Endothelial cell of umbilical vein (primary cell): Measurements from ENCODE around the gene GSG1L. TPM values are rescaled to one million over a fixed set of nuclear protein-coding genes. Genes with fewer than 3 reads are reported as not detected.

Experiments used
- BruUV-seq: library from RNA; stranded (reverse); fragments of 400-500 nt; replicated peaks from 2 replicates; lab custom pipeline; 2021; lab: Mats Ljungman, UMichigan
- CTCF ChIA-PET: fragments of 300-600, 350-600 bp; sonication (Branson Sonifier 250); formaldehyde crosslinking; loops from one replicate; lab custom pipeline; 2021; ENCODE audit warnings: antibody characterized with exemption, inconsistent platforms; lab: Charles Lee
- POLR2A ChIA-PET: fragments of 300-600, 350-600 bp; sonication (Branson Sonifier 250); formaldehyde crosslinking; loops from one replicate; lab custom pipeline; 2021; ENCODE audit warnings: antibody characterized with exemption, inconsistent platforms; lab: Charles Lee
- DNase-seq: peaks from one replicate; pipeline ENCODE4 v3.0.0-alpha.2; 2011; ENCODE audit warnings: low read depth, low spot score
- FAIRE-seq: peaks from 2 replicates; lab custom pipeline; 2011; peaks lifted over from hg19 to GRCh38; lab: Jason Lieb, UNC
- H2AFZ ChIP-seq: 2 replicates; pipeline ENCODE4 v1.6.0; 2012; ENCODE audit warnings: low read depth, low read length, control low read depth, inconsistent platforms
- H3K27ac ChIP-seq: 2 replicates; pipeline ENCODE4 v1.5.1; 2011; ENCODE audit warnings: low read depth, mild to moderate bottlenecking, control low read depth, low read length, moderate library complexity; ENCODE audit not compliant: insufficient read depth
- H3K27me3 ChIP-seq, 2 experiments: 2 replicates each; pipeline versions ENCODE4 v1.6.0 to v1.6.1; 2011; ENCODE audit warnings: low read length in 2 of 2, mixed read lengths in 1 of 2; ENCODE audit not compliant: control insufficient read depth in 2 of 2, insufficient read depth in 2 of 2
- H3K36me3 ChIP-seq, 2 experiments: 2 replicates in 1 of 2; 3 replicates in 1 of 2; pipeline ENCODE4 v1.5.1; 2011; ENCODE audit warnings: low read length in 2 of 2, mild to moderate bottlenecking in 1 of 2, moderate library complexity in 1 of 2; ENCODE audit not compliant: control insufficient read depth in 2 of 2, insufficient read depth in 2 of 2; ENCODE audit errors: extremely low read depth in 1 of 2
- H3K4me1 ChIP-seq: 3 replicates; pipeline ENCODE4 v1.5.1; 2011; ENCODE audit warnings: mild to moderate bottlenecking, low read length; ENCODE audit not compliant: control insufficient read depth, insufficient read depth; ENCODE audit errors: extremely low read depth
- H3K4me2 ChIP-seq: 2 replicates; pipeline ENCODE4 v1.6.1; 2011; ENCODE audit warnings: low read length, control low read depth, mixed read lengths; ENCODE audit not compliant: insufficient read depth
- H3K4me3 ChIP-seq, 3 experiments: fragments of 200-600 bp in 1 of 3; sonication (generic), shearing (Covaris generic) in 1 of 3; replicated peaks in 1 of 3; 2 replicates each; pipeline ENCODE4 v1.5.1; 2011 to 2016; ENCODE audit warnings: control low read depth in 3 of 3, low read length in 3 of 3, mild to moderate bottlenecking in 2 of 3, inconsistent platforms in 1 of 3, low read depth in 1 of 3, moderate library complexity in 1 of 3; ENCODE audit not compliant: insufficient read depth in 1 of 3
- H3K79me2 ChIP-seq: 2 replicates; pipeline ENCODE4 v1.6.0; 2012; ENCODE audit warnings: low read length, inconsistent platforms; ENCODE audit not compliant: control insufficient read depth, insufficient read depth
- H3K9ac ChIP-seq: replicated peaks from 2 replicates; pipeline ENCODE3; 2011; ENCODE audit warnings: low read length, control low read depth; ENCODE audit not compliant: insufficient read depth; ENCODE audit errors: extremely low read depth
- H3K9me1 ChIP-seq: replicated peaks from 3 replicates; pipeline ENCODE4 v1.6.0; 2011; ENCODE audit warnings: mild to moderate bottlenecking, low read length; ENCODE audit not compliant: control insufficient read depth, insufficient read depth; ENCODE audit errors: extremely low read depth
- H3K9me3 ChIP-seq: replicated peaks from 2 replicates; pipeline ENCODE4 v1.5.1; 2012; ENCODE audit warnings: low read length, inconsistent platforms; ENCODE audit not compliant: control insufficient read depth, insufficient read depth
- H4K20me1 ChIP-seq: replicated peaks from 2 replicates; pipeline ENCODE3; 2011; ENCODE audit warnings: mild to moderate bottlenecking, low read length; ENCODE audit not compliant: control insufficient read depth, insufficient read depth; ENCODE audit errors: extremely low read depth
- CTCF ChIP-seq, 2 donors: IDR thresholded peaks; 1 replicate in 1 of 2; 2 replicates in 1 of 2; pipeline ENCODE4 v1.5.1; 2011; ENCODE audit warnings: low read length in 2 of 2, mild to moderate bottlenecking in 2 of 2, moderate library complexity in 2 of 2, control low read depth in 1 of 2, inconsistent platforms in 1 of 2, low read depth in 1 of 2; ENCODE audit not compliant: insufficient read depth in 1 of 2; ENCODE audit errors: extremely low read depth in 1 of 2
- EZH2 ChIP-seq: IDR thresholded peaks from 2 replicates; pipeline ENCODE4 v1.6.1; 2012; ENCODE audit warnings: borderline replicate concordance, low read depth, mild to moderate bottlenecking, moderate library complexity, low read length, inconsistent platforms; ENCODE audit not compliant: severe bottlenecking
- FOS ChIP-seq: IDR thresholded peaks from 2 replicates; pipeline ENCODE4 v1.6.1; 2011; ENCODE audit warnings: mild to moderate bottlenecking, low read length, moderate library complexity, borderline replicate concordance; ENCODE audit not compliant: insufficient read depth
- GATA2 ChIP-seq: IDR thresholded peaks from 2 replicates; pipeline ENCODE4 v1.7.0; 2011; ENCODE audit warnings: low read depth, mild to moderate bottlenecking, moderate library complexity, mixed read lengths, low read length; ENCODE audit not compliant: insufficient read length, insufficient read depth
- JUN ChIP-seq: IDR thresholded peaks from 2 replicates; pipeline ENCODE4 v1.6.1; 2011; ENCODE audit warnings: borderline replicate concordance, low read depth; ENCODE audit not compliant: insufficient read length, insufficient read depth
- MAX ChIP-seq: IDR thresholded peaks from 2 replicates; pipeline ENCODE4 v1.6.1; 2011; ENCODE audit not compliant: insufficient read depth, insufficient read length
- MYC ChIP-seq: IDR thresholded peaks from one replicate; pipeline ENCODE4 v1.6.1; 2011; ENCODE audit warnings: mild to moderate bottlenecking, low read depth, low read length
- POLR2A ChIP-seq: IDR thresholded peaks from 2 replicates; pipeline ENCODE4 v1.6.1; 2012; ENCODE audit warnings: low read depth, mild to moderate bottlenecking, control low read depth, low read length
- POLR2AphosphoS5 ChIP-seq: IDR thresholded peaks from 2 replicates; pipeline ENCODE4 v1.6.1; 2012; ENCODE audit warnings: low read depth, mild to moderate bottlenecking, control low read depth, low read length, moderate library complexity; ENCODE audit not compliant: insufficient read depth
- dilution Hi-C: fragments of 300-500 bp; cut with MboI; formaldehyde crosslinking; loops from one replicate; pipeline ENCODE4 v1.15.0; 2019; ENCODE audit warnings: low sequenced_read_pairs; ENCODE audit not compliant: extremely low pct_ligation_motif_present
- intact Hi-C: fragments of 100-400 bp; cut with micrococcal nuclease; formaldehyde crosslinking; loops from one replicate; pipeline ENCODE4 v1.10.0; 2022
- polyA plus RNA-seq, 4 experiments: library from polyadenylated mRNA; depleted of rRNA in 3 of 4; stranded (reverse) in 3 of 4; unstranded in 1 of 4; fragments of >200 nt; gene quantifications; 2 replicates each; pipeline versions ENCODE4 v1.2.1 to v1.2.3, GENCODE V29; 2011 to 2012; ENCODE audit warnings: missing spikeins in 1 of 4
- total RNA-seq: library from RNA; stranded (reverse); gene quantifications from 2 replicates; pipeline ENCODE4 v1.2.3, GENCODE V29; 2021

Gene GSG1L
- total and polyA plus RNA-seq, 2 donors (not counting 3 experiments of a cell fraction or from before 2014, with no cell fraction given): 0.06 TPM; not detected in 1

DNA sequence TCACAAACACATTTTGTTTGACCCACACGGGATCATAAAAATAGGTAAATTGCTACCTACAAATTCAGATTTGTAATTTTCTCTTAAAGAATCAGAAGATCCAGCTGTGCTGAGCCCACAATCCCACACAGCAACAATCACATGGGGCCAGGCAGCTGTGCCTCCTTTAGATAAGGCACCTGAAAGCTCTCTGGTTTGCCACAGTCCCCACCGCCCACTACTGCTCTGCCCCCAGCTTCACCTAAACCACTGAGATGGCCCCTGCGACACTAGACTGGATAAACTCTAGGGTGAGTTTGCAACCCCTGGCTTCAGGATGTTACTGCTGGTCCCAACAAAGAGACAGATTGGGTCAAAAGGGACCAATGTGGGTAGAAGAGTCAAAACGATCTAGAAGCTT, 96.8 kb downstream of the GSG1L start:
- TF ChIP-seq CTCF (IDR thresholded peaks at IDR 0.05; ENCODE audit: extremely low read depth in 1 of 2, insufficient read depth in 1 of 2, low read depth in 1 of 2, low read length in 2 of 2) (no peak), POLR2A (no peak), MYC (no peak), POLR2AphosphoS5 (no peak), FOS (no peak), GATA2 (no peak), MAX (no peak), JUN (no peak), EZH2 (no peak)
- Histone ChIP-seq H3K9me3 (no peaks in the 10 kb centered on the region), H3K4me3 (no peak overlapping the region), H3K9me1 (no peaks in the 10 kb centered on the region), H3K79me2 (no peaks in the 10 kb centered on the region), H3K27ac (no peak overlapping the region), H3K27me3 (no peaks in the 10 kb centered on the region), H3K4me1 (no peaks in the 10 kb centered on the region), H3K4me2 (no peak overlapping the region), H3K36me3 (no peaks in the 10 kb centered on the region), H4K20me1 (no peaks in the 10 kb centered on the region), H3K9ac (no peak overlapping the region), H2AFZ (no peak overlapping the region)
- CTCF ChIA-PET: interaction anchor here (1.0 to 1.2 kb wide), 2 partner anchors 10 to 11 kb away, joined by 3 to 4 read pairs; no protein-coding TSS in a partner anchor
- POLR2A ChIA-PET: no interaction called here
- dilution Hi-C loops: no loop called here
- FAIRE-seq (no peak), DNase-seq (no peak)
- BruUV-seq: no TSS peak
- intact Hi-C loops: no loop called here
